ENCODE data around the gene POTED.
"Not testable (repeated sequence)": the region's sequence is repeated elsewhere in the genome, so short reads cannot be mapped to it uniquely, and the experiment has no call there.

POTED gene
- total RNA-seq, result 0 reads per million in 3 experiments

- not testable (repeated sequence) for DNase-seq
Measured at GRCh38 chr21:13609477-13609876, at the start of gene POTED. POTED (plus strand) TSS chr21:13609777; CDS start chr21:13610229, 452 bp downstream.

- DNase-seq, result not testable (repeated sequence)
Measured at GRCh38 chr21:13650101-13650500, 40.5 kb downstream of the POTED start.

- not testable (repeated sequence) for DNase-seq
Measured at GRCh38 chr21:13651746-13652145, 42.2 kb downstream of the POTED start.

Measured in central memory CD4-positive, alpha-beta T cell (primary cell).